Peyer's patch (tissue), 4 donors: Measurements from ENCODE around the gene TTC34. TPM values are rescaled to one million over a fixed set of nuclear protein-coding genes. Genes with fewer than 3 reads are reported as not detected.
A peak's percentile ranks its signal among the peaks of the same experiment; 100 is the strongest.

Experiments
- DNase-seq, 3 donors: peaks; one replicate each; pipeline ENCODE4 v3.0.0-alpha.2; 2017 to 2019
- H3K27ac ChIP-seq, 4 donors: fragments of 200-600 bp; sonication (generic); one replicate each; pipeline ENCODE4 v1.5.1; 2016 to 2019
- H3K27me3 ChIP-seq, 2 donors: fragments of 200-600 bp; sonication (generic); one replicate each; pipeline ENCODE4 v1.5.1; 2019
- H3K36me3 ChIP-seq, 3 donors: fragments of 200-600 bp; sonication (generic); one replicate each; pipeline ENCODE4 v1.5.1; 2016 to 2019
- H3K4me1 ChIP-seq, 4 donors: fragments of 200-600 bp; sonication (generic); one replicate each; pipeline ENCODE4 v1.5.1; 2016 to 2019
- H3K4me3 ChIP-seq, 4 donors: fragments of 200-600 bp; sonication (generic); 1 replicate in 3 of 4; 2 replicates in 1 of 4; pipeline ENCODE4 v1.5.1; 2016 to 2019; ENCODE audit warnings: mild to moderate bottlenecking in 1 of 4
- H3K9me3 ChIP-seq, 4 donors: fragments of 200-600 bp; sonication (generic); one replicate each; pipeline ENCODE4 v1.5.1; 2016 to 2019; ENCODE audit warnings: mild to moderate bottlenecking in 1 of 4
- POLR2A ChIP-seq, 2 donors: fragments of 450-650 bp; IDR thresholded peaks; one replicate each; pipeline ENCODE4 v1.5.1; 2017; ENCODE audit warnings: antibody characterized with exemption in 2 of 2, mild to moderate bottlenecking in 2 of 2, moderate library complexity in 2 of 2
- total RNA-seq, 4 donors: library from RNA; depleted of rRNA; stranded (reverse); fragments of >200 nt; gene quantifications; one replicate each; pipeline ENCODE4 v1.1.0, GENCODE V29; 2016
- TF ChIP-seq, protein P1 (sequence below), 6 experiments: fragments of 450-650 bp in 4 of 6; fragments of 200-600 bp in 2 of 6; sonication (generic) in 1 of 6; IDR thresholded peaks; one replicate each; pipeline ENCODE4 v1.5.1; 2017 to 2019; ENCODE audit warnings: antibody characterized with exemption in 6 of 6, mild to moderate bottlenecking in 3 of 6, moderate library complexity in 1 of 6

The TTC34 gene
- total RNA-seq, 4 donors from 2014 or later, result 0.53 to 2.4 (median 1.5) TPM

- peaks cover 0 to 37% (median 8%) of the 10 kb centered on the region in 4 donors for H3K4me1 ChIP-seq
- no peaks in the 10 kb centered on the region for H3K9me3 ChIP-seq
- peaks cover 0 to 14% (median 0%) of the 10 kb centered on the region in 3 donors for H3K36me3 ChIP-seq
- TF ChIP-seq, protein P1, sequence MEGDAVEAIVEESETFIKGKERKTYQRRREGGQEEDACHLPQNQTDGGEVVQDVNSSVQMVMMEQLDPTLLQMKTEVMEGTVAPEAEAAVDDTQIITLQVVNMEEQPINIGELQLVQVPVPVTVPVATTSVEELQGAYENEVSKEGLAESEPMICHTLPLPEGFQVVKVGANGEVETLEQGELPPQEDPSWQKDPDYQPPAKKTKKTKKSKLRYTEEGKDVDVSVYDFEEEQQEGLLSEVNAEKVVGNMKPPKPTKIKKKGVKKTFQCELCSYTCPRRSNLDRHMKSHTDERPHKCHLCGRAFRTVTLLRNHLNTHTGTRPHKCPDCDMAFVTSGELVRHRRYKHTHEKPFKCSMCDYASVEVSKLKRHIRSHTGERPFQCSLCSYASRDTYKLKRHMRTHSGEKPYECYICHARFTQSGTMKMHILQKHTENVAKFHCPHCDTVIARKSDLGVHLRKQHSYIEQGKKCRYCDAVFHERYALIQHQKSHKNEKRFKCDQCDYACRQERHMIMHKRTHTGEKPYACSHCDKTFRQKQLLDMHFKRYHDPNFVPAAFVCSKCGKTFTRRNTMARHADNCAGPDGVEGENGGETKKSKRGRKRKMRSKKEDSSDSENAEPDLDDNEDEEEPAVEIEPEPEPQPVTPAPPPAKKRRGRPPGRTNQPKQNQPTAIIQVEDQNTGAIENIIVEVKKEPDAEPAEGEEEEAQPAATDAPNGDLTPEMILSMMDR (IDR thresholded peaks at IDR 0.05), result no peak
- TF ChIP-seq POLR2A (IDR thresholded peaks at IDR 0.05), result no peak
- H3K27me3 ChIP-seq, result no peaks in the 10 kb centered on the region
- H3K4me3 ChIP-seq, result no peak overlapping the region
- DNase-seq, result peak in 2 of 3 donors; percentile 39 to 45
- H3K27ac ChIP-seq, result no peak overlapping the region
Observed at GRCh38 chr1:2590233-2591141, 211.0 kb downstream of the TTC34 start.

DNA sequence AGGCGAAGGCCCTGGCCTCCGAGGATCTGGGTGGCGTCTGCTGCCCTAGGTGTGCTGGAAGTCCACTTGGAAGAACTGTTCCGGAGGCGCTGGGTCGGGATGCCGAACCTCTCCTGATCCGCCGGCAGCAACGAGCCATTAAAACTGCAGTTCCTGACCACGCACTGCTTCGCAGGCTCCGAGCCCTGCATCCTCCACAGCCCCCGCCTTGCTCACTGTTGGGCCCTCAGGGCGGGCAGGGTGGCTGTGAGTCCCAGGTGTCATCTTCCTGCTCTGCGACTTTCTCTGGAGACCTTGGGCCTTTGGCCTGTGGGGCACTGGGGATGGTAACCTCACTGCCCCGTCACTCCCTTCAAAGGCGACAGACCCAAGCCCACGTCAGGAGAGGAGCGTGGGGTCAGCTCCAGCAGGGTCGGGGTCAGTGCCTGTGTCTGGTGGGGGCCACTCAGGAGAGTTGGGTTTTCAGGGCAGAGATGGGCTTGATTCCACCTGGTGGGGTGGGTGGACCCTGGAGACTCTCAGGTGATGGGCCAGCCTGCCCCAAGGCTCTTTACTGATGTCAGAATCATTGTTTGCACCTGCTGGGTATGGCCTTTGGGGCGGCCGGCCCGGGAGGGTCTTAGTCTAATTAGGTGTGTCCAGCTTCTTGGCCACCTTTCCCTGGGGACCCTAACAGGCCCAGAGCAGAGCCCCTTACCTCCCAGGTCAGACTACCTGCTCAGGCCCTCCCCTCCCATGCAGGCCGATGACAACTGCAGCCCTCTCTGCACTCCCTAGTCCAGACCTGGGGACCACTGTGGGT is 211.9 kb downstream of the TTC34 start:
- DNase-seq, result peak in 1 of 3 donors; percentile 45
- H3K4me1 ChIP-seq, result peaks cover 0 to 45% (median 13%) of the 10 kb centered on the region in 4 donors
- no peaks in the 10 kb centered on the region for H3K9me3 ChIP-seq

GRCh38 chr1:2588661-2589430 is 212.6 kb downstream of the TTC34 start:
- no peak overlapping the region for H3K4me3 ChIP-seq
- no peak for TF ChIP-seq POLR2A (IDR thresholded peaks at IDR 0.05)
- no peak for DNase-seq
- no peaks in the 10 kb centered on the region for H3K9me3 ChIP-seq
- H3K27ac ChIP-seq, result no peak overlapping the region
- peaks cover 0 to 14% (median 0%) of the 10 kb centered on the region in 3 donors for H3K36me3 ChIP-seq
- H3K4me1 ChIP-seq, result peaks cover 0 to 49% (median 18%) of the 10 kb centered on the region in 4 donors
- no peaks in the 10 kb centered on the region for H3K27me3 ChIP-seq

More for the DNA sequence above, 211.9 kb downstream of the TTC34 start:
- H3K27ac ChIP-seq, result no peak overlapping the region
- TF ChIP-seq POLR2A (IDR thresholded peaks at IDR 0.05), result no peak
- TF ChIP-seq, protein P1 (IDR thresholded peaks at IDR 0.05), result no peak
- peaks cover 0 to 14% (median 0%) of the 10 kb centered on the region in 3 donors for H3K36me3 ChIP-seq
- H3K27me3 ChIP-seq, result no peaks in the 10 kb centered on the region
- H3K4me3 ChIP-seq, result no peak overlapping the region

DNA sequence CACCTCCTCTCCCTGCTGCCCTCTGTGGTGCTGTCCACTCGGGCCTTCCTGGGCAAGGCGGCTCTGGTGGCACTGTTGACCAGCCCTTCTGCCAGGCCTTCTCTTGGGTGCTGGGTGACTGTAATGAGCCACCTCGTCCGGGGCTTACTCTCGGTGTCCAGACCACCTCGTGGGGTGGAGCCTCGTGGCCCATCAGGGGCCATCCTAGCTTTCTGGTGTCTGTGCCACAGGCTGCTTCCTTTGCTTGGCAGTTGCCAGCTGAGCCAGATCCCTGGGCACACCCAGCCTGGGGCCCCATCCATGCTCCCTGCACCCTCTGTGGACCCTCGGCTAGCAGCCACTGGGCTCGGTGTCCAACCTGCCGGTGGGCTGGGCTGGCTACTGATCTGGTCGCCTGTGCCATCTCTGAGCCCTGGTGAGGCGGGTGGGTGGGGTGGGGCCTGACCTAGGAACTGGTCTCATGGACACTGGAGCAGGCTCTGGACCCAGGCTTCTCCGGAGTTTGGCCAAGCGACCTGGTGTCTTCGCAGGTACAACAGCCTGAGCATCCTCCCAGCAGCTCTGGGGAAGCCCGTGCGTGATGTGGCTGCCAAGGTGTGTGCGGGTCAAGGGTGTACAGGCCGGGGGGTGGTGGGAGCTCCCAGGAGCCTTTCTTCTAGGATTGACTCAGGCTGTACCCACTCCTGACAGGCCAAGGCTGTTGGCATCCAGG is 213.5 kb downstream of the TTC34 start:
- TF ChIP-seq, protein P1 (IDR thresholded peaks at IDR 0.05), result no peak
- no peak for TF ChIP-seq POLR2A (IDR thresholded peaks at IDR 0.05)
- no peaks in the 10 kb centered on the region for H3K9me3 ChIP-seq
- peak overlapping the region in 2 of 4 donors; percentile 38 to 100 for H3K27ac ChIP-seq
- H3K36me3 ChIP-seq, result peaks cover 0 to 14% (median 0%) of the 10 kb centered on the region in 3 donors
- H3K4me1 ChIP-seq, result peaks cover 0 to 48% (median 22%) of the 10 kb centered on the region in 4 donors
- peak overlapping the region in 3 of 4 donors; percentile 82 to 94 (median 84) for H3K4me3 ChIP-seq
- no peaks in the 10 kb centered on the region for H3K27me3 ChIP-seq
- no peak for DNase-seq

DNA sequence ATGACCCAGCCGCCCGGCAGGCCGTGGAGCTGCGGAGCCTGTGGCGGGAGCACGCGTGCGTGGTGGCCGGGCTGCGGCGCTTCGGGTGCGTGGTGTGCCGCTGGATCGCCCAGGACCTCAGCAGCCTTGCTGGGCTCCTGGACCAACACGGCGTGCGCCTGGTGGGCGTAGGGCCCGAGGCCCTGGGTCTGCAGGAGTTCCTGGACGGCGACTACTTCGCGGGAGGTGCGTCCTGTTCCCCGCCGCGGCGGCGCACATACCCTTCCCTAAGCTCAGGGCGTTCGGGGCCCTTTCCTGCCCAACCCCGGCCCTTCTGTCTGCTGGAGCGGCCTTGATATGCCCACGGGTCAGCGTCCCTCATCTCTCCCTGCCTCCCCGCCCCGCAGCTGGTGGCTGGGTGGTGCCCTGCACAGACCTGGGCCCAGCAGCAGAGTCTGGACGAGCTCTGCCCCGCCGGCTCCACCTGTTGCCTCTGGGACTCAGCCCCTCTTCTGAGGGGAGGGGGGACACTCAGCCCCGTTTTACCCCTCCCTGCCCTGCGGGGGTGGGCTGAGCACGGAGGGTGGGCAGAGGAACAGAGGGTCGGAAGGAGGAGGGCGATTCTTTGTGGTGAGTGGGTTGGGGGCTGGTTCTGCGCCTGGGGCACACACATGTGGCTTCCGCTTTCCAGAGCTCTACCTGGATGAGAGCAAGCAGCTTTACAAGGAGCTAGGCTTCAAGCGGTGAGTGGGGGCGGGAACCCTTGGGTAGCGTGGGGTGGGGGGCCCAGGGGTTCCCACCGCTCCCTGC is 214.2 kb downstream of the TTC34 start:
- Histone ChIP-seq H3K9me3 (no peaks in the 10 kb centered on the region), H3K27me3 (no peaks in the 10 kb centered on the region), H3K36me3 (peaks cover 0 to 14% (median 0%) of the 10 kb centered on the region in 3 donors), H3K4me1 (peaks cover 0 to 41% (median 22%) of the 10 kb centered on the region in 4 donors), H3K4me3 (peak overlapping the region; percentile 78 to 94 (median 83)), H3K27ac (peak overlapping the region; percentile 97 to 100 (median 99))
- DNase-seq, result peak in 2 of 3 donors; percentile 33 to 69
- TF ChIP-seq, protein P1 (IDR thresholded peaks at IDR 0.05), result no peak
- peak in 1 of 2 donors; percentile 7 for TF ChIP-seq POLR2A (IDR thresholded peaks at IDR 0.05)
